GM12878 (cell line): ENCODE results near the gene DDRGK1. TPM values are rescaled to one million over a fixed set of nuclear protein-coding genes. Genes with fewer than 3 reads are reported as not detected.

ENCODE experiments used
- ATAC-seq: fragments of 200-7000 bp; cut with Tn5 transposase; 3 replicates; pipeline ENCODE4 v1.9.1; 2020; ENCODE audit warnings: mild to moderate bottlenecking, moderate library complexity
- BruUV-seq: library from RNA; stranded (reverse); fragments of 400-500 nt; replicated peaks from 2 replicates; lab custom pipeline; 2021; lab: Mats Ljungman, UMichigan
- CTCF ChIA-PET: fragments of 300-600 bp; sonication (Branson Sonifier 250); formaldehyde crosslinking; extraction: SDS; loops from one replicate; lab custom pipeline; 2021; ENCODE audit warnings: inconsistent platforms; lab: Yijun Ruan, JAX
- POLR2A ChIA-PET: fragments of 350-600 bp; formaldehyde crosslinking; extraction: SDS; loops from one replicate; lab custom pipeline; 2021; ENCODE audit warnings: inconsistent platforms; lab: Charles Lee
- RAD21 ChIA-PET: fragments of 300-600 bp; sonication (Branson Sonifier 250); formaldehyde crosslinking; loops from one replicate; lab custom pipeline; 2023; ENCODE audit warnings: antibody characterized with exemption; ENCODE audit not compliant: unreplicated experiment; lab: Charles Lee
- SMC1A ChIA-PET: fragments of 300-600 bp; sonication (Branson Sonifier 250); formaldehyde crosslinking; loops from one replicate; lab custom pipeline; 2023; ENCODE audit not compliant: unreplicated experiment, uncharacterized antibody; lab: Charles Lee
- DNase-seq: peaks from one replicate; pipeline ENCODE4 v3.0.0-alpha.2; 2011; ENCODE audit warnings: low read depth, low spot score
- FAIRE-seq: peaks from 3 replicates; lab custom pipeline; 2011; peaks lifted over from hg19 to GRCh38; lab: Jason Lieb, UNC
- H2AFZ ChIP-seq: 2 replicates; pipeline ENCODE4 v1.6.0; 2011; ENCODE audit warnings: low read depth, low read length, control low read depth; ENCODE audit not compliant: control insufficient read depth
- H3K27ac ChIP-seq: 2 replicates; pipeline ENCODE4 v1.5.1; 2011; ENCODE audit warnings: control low read depth; ENCODE audit not compliant: control insufficient read depth, insufficient read depth
- H3K27me3 ChIP-seq, 2 experiments: replicated peaks in 1 of 2; 2 replicates each; pipeline versions ENCODE4 v1.6.0 to v1.6.1; 2011; ENCODE audit warnings: low read length in 1 of 2; ENCODE audit not compliant: control insufficient read depth in 2 of 2, insufficient read depth in 2 of 2
- H3K36me3 ChIP-seq, 2 experiments: 2 replicates each; pipeline ENCODE4 v1.5.1; 2011; ENCODE audit warnings: low read length in 1 of 2; ENCODE audit not compliant: control insufficient read depth in 2 of 2, insufficient read depth in 2 of 2
- H3K4me1 ChIP-seq: 2 replicates; pipeline ENCODE4 v1.6.1; 2011; ENCODE audit warnings: mild to moderate bottlenecking, low read length, moderate library complexity, mixed read lengths; ENCODE audit not compliant: control insufficient read depth, insufficient read depth
- H3K4me2 ChIP-seq: 2 replicates; pipeline ENCODE4 v1.6.0; 2011; ENCODE audit warnings: control low read depth; ENCODE audit not compliant: control insufficient read depth, insufficient read depth
- H3K4me3 ChIP-seq: fragments of 200-600 bp; sonication (generic); 2 replicates; pipeline ENCODE4 v1.5.1; 2016
- H3K79me2 ChIP-seq: 2 replicates; pipeline ENCODE4 v1.6.0; 2011; ENCODE audit warnings: low read length; ENCODE audit not compliant: control insufficient read depth, insufficient read depth
- H3K9ac ChIP-seq: 2 replicates; pipeline ENCODE4 v1.8.0; 2011; ENCODE audit warnings: low read length, control low read depth, mixed read lengths; ENCODE audit not compliant: control insufficient read depth, insufficient read depth
- H3K9me3 ChIP-seq: replicated peaks from 3 replicates; pipeline ENCODE4 v1.5.1; 2011; ENCODE audit warnings: mild to moderate bottlenecking, low read length; ENCODE audit not compliant: control insufficient read depth, insufficient read depth
- H4K20me1 ChIP-seq: 2 replicates; pipeline ENCODE4 v1.6.0; 2011; ENCODE audit not compliant: control insufficient read depth, insufficient read depth
- BCL11A ChIP-seq: IDR thresholded peaks from 2 replicates; pipeline ENCODE4 v1.6.1; 2011; ENCODE audit warnings: low read depth, low read length
- EGR1 ChIP-seq, 2 experiments: IDR thresholded peaks; 1 replicate in 1 of 2; 2 replicates in 1 of 2; pipeline ENCODE4 v1.6.1; 2011 to 2012; ENCODE audit warnings: low read depth in 2 of 2, low read length in 2 of 2, borderline replicate concordance in 1 of 2, mild to moderate bottlenecking in 1 of 2, moderate library complexity in 1 of 2
- KLF5 ChIP-seq: fragments of 450-650 bp; IDR thresholded peaks from 2 replicates; pipeline ENCODE4 v1.6.1; 2014; ENCODE audit warnings: mild to moderate bottlenecking; ENCODE audit not compliant: partially characterized antibody
- MTA2 ChIP-seq: fragments of 450-650 bp; IDR thresholded peaks from 2 replicates; pipeline ENCODE4 v1.6.1; 2016; ENCODE audit warnings: low read depth, mild to moderate bottlenecking, moderate library complexity
- MYC ChIP-seq: IDR thresholded peaks from 2 replicates; pipeline ENCODE4 v1.6.1; 2011; ENCODE audit warnings: mild to moderate bottlenecking, low read length, moderate library complexity, inconsistent platforms; ENCODE audit not compliant: insufficient read depth, insufficient replicate concordance, insufficient read length, severe bottlenecking
- WGBS: methylation state at CpG from one replicate; pipeline ENCODE4 v1.1.6; 2016; ENCODE audit warnings: low lambda C conversion rate; ENCODE audit not compliant: insufficient replicate concordance, insufficient coverage; ENCODE audit errors: missing lambda C conversion rate; 5-methylcytosine and 5-hydroxymethylcytosine counted together
- in situ Hi-C: fragments of 300-500 bp; cut with MboI; formaldehyde crosslinking; loops from 9 replicates; pipeline ENCODE4 v1.14.3; 2018; ENCODE audit warnings: mixed read lengths
- intact Hi-C: fragments of 100-400 bp; cut with micrococcal nuclease; formaldehyde crosslinking; loops from one replicate; pipeline ENCODE4 v1.14.2; 2022; ENCODE audit not compliant: unreplicated experiment
- polyA plus RNA-seq, 11 experiments: library from polyadenylated mRNA; depleted of rRNA in 4 of 11; unstranded in 6 of 11; stranded (reverse) in 5 of 11; fragments of >200 nt; fragmentation: Nextera tagmentation in 4 of 11; fragmentation: Illumina TruSeq in 1 of 11; extraction: Ambion mirVana in 4 of 11; extraction: Trizol in 1 of 11; gene quantifications; 1 replicate in 1 of 11; 2 replicates in 10 of 11; pipeline versions ENCODE4 v1.2.1 to v1.2.3, GENCODE V29; 2011 to 2016; ENCODE audit warnings: inconsistent platforms in 2 of 11, missing spikeins in 2 of 11, low read depth in 1 of 11
- total RNA-seq, 4 experiments: library from RNA; depleted of rRNA in 3 of 4; stranded (reverse); fragments of >200 nt in 3 of 4; fragmentation: Illumina TruSeq in 1 of 4; extraction: Trizol in 1 of 4; gene quantifications; 2 replicates each; pipeline versions ENCODE4 v1.2.1 to v1.2.3, GENCODE V29; 2013 to 2021
- TF ChIP-seq, protein P1 (sequence below): IDR thresholded peaks from 2 replicates; pipeline ENCODE4 v1.6.1; 2012; ENCODE audit warnings: mild to moderate bottlenecking, low read depth, low read length
- TF ChIP-seq, protein P2 (sequence below): fragments of 450-650 bp; IDR thresholded peaks from 2 replicates; pipeline ENCODE4 v1.6.1; 2017; ENCODE audit warnings: mild to moderate bottlenecking

Gene DDRGK1
- total and polyA plus RNA-seq, 10 of the 15 experiments (the other 5 are each of a cell fraction or from before 2014, with no cell fraction given) = 4.0 to 55.2 (median 39.7) TPM

DNA sequence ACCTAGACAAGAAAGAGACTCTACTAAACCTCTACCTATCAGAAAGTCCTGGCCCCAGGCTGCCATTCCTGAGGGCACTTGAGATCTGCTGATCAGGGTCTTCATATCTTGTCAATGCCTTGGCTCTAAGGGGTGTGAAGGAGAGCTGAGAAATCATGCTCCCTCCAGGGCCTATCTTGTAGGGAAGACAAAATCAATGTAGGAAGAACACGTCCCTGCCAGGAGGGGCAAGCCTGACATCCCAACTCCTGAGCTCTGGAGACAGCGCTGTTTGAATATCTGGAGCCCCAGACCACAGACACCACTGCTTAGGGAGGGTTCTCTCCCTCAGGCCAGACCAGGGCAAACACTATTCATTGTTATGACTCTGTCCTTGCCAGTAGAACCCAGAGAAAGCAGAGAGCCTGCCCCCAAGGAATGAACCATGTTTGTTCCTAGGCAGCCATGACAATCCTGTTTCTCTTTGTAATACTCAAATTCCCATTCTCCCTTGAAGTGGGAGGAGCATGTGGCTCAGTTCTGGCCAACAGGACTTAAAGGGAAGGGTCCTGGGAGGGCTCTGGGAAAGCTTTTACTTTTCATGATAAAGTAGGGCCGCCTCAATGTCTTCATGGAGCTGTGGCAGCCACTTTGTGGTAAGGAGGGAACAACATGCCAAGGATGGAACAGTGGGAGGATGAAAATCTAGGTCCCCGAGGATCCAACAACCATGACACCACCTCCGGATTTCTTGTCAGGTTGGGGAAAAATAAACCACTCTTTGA is 43.0 kb downstream of the DDRGK1 start:
- Histone ChIP-seq H3K9me3 (no peaks in the 10 kb centered on the region), H3K79me2 (peaks cover 35% of the 10 kb centered on the region), H2AFZ (no peak overlapping the region), H3K4me2 (no peak overlapping the region), H3K36me3 (no peaks in the 10 kb centered on the region), H4K20me1 (0 out of 2 replicates have a peak, but pooled peaks cover 4% of the 10 kb centered on the region), H3K27me3 (no peaks in the 10 kb centered on the region), H3K9ac (no peak overlapping the region), H3K4me1 (peaks cover 9% of the 10 kb centered on the region), H3K27ac (no peak overlapping the region), H3K4me3 (no peak overlapping the region)
- POLR2A ChIA-PET = interaction anchor here (2.4 kb wide), 1 partner anchor 116 kb away, joined by 13 read pairs; the partner anchor contains the start of gene MRPS26
- 61% methylated on average over 5 of the region's 5 CpGs for WGBS
- DNase-seq (no peak), ATAC-seq (no peak), FAIRE-seq (no peak)
- RAD21 ChIA-PET = interaction anchor here (1.2 kb wide), 1 partner anchor 108 kb away, joined by 4 read pairs; no protein-coding TSS in a partner anchor
- CTCF ChIA-PET = interaction anchor here (0.8 kb wide), 1 partner anchor 10 kb away, joined by 3 read pairs; no protein-coding TSS in a partner anchor
- in situ Hi-C loops = no loop called here
- no TSS peak for BruUV-seq
- TF ChIP-seq MYC (no peak), BCL11A (no peak), EGR1 (IDR thresholded peaks at IDR 0.05; ENCODE audit: borderline replicate concordance in 1 of 2, low read depth in 2 of 2, low read length in 2 of 2) (no peak), KLF5 (no peak), MTA2 (no peak)
- TF ChIP-seq, protein P1, sequence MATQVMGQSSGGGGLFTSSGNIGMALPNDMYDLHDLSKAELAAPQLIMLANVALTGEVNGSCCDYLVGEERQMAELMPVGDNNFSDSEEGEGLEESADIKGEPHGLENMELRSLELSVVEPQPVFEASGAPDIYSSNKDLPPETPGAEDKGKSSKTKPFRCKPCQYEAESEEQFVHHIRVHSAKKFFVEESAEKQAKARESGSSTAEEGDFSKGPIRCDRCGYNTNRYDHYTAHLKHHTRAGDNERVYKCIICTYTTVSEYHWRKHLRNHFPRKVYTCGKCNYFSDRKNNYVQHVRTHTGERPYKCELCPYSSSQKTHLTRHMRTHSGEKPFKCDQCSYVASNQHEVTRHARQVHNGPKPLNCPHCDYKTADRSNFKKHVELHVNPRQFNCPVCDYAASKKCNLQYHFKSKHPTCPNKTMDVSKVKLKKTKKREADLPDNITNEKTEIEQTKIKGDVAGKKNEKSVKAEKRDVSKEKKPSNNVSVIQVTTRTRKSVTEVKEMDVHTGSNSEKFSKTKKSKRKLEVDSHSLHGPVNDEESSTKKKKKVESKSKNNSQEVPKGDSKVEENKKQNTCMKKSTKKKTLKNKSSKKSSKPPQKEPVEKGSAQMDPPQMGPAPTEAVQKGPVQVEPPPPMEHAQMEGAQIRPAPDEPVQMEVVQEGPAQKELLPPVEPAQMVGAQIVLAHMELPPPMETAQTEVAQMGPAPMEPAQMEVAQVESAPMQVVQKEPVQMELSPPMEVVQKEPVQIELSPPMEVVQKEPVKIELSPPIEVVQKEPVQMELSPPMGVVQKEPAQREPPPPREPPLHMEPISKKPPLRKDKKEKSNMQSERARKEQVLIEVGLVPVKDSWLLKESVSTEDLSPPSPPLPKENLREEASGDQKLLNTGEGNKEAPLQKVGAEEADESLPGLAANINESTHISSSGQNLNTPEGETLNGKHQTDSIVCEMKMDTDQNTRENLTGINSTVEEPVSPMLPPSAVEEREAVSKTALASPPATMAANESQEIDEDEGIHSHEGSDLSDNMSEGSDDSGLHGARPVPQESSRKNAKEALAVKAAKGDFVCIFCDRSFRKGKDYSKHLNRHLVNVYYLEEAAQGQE = no peak
- TF ChIP-seq, protein P2, sequence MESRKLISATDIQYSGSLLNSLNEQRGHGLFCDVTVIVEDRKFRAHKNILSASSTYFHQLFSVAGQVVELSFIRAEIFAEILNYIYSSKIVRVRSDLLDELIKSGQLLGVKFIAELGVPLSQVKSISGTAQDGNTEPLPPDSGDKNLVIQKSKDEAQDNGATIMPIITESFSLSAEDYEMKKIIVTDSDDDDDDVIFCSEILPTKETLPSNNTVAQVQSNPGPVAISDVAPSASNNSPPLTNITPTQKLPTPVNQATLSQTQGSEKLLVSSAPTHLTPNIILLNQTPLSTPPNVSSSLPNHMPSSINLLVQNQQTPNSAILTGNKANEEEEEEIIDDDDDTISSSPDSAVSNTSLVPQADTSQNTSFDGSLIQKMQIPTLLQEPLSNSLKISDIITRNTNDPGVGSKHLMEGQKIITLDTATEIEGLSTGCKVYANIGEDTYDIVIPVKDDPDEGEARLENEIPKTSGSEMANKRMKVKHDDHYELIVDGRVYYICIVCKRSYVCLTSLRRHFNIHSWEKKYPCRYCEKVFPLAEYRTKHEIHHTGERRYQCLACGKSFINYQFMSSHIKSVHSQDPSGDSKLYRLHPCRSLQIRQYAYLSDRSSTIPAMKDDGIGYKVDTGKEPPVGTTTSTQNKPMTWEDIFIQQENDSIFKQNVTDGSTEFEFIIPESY = no peak
- SMC1A ChIA-PET = interaction anchor here (1.0 kb wide), 1 partner anchor 8 kb away, joined by 3 read pairs; no protein-coding TSS in a partner anchor
- intact Hi-C loops = no loop called here
